Measurements from ENCODE around the gene SETMAR. TPM values are rescaled to one million over a fixed set of nuclear protein-coding genes. Genes with fewer than 3 reads are reported as not detected.

The SETMAR gene
- total and polyA plus RNA-seq, 2 of the 4 experiments (the other 2 are of a cell fraction): 12.7 to 18.1 TPM

GRCh38 chr3:4332991-4333390, 29.8 kb downstream of the SETMAR start:
- dilution Hi-C loops (cut with HindIII; ENCODE audit: low sequenced_read_pairs, unreplicated experiment) (no loop called here), in situ Hi-C loops (cut with MboI; ENCODE audit: low sequenced_read_pairs) (no loop called here), intact Hi-C loops (cut with micrococcal nuclease) (no loop called here)
- no peak overlapping the region for H4K8ac ChIP-seq (ENCODE audit: low read depth in 2 of 2, low read length in 2 of 2)
- H3K4ac ChIP-seq (ENCODE audit: low read depth, low read length): no peak overlapping the region
- no peak overlapping the region for H3K27ac ChIP-seq (ENCODE audit: insufficient read depth, low read length)
- no TSS peak for BruUV-seq (replicated peaks)
- H2AFZ ChIP-seq (replicated peaks; ENCODE audit: low read length, poor library complexity): no peak overlapping the region
- H3K9me3 ChIP-seq (ENCODE audit: control insufficient read depth, insufficient read depth, low read length): no peaks in the 10 kb centered on the region
- H3K36me3 ChIP-seq (ENCODE audit: control insufficient read depth, insufficient read depth, low read length): no peaks in the 10 kb centered on the region
- H4K91ac ChIP-seq (ENCODE audit: insufficient read depth, low read depth, low read length): no peak overlapping the region
- no peak overlapping the region for H3K56ac ChIP-seq (ENCODE audit: extremely low read depth, insufficient read depth, low read length)
- POLR2A ChIA-PET (ENCODE audit: unreplicated experiment): no interaction called here
- no peak overlapping the region for H2AK5ac ChIP-seq (ENCODE audit: low read depth, low read length)
- no peak overlapping the region for H2BK5ac ChIP-seq (ENCODE audit: low read depth, low read length, poor library complexity, severe bottlenecking)
- H3K27me3 ChIP-seq (ENCODE audit: control insufficient read depth, insufficient read depth, low read length): no peaks in the 10 kb centered on the region
- 83% methylated on average over 1 of the region's 3 CpGs; no CpG with 5 or more reads in 1 of the 2 experiments for whole genome bisulfite sequencing, 2 experiments (ENCODE audit: extremely low coverage in 2 of 2, insufficient read length in 1 of 2)
- H3K18ac ChIP-seq (ENCODE audit: low read depth, low read length): no peak overlapping the region
- CTCF ChIA-PET: interaction anchor here (1.4 to 1.7 kb wide), 2 partner anchors 18 to 301 kb away, joined by 4 to 10 read pairs; no protein-coding TSS in a partner anchor
- H3K4me1 ChIP-seq (ENCODE audit: control insufficient read depth, insufficient read depth, low read length): peaks cover 2% of the 10 kb centered on the region; the same call in 1 of the 2 replicates
- no peak overlapping the region for H3K14ac ChIP-seq (replicated peaks; ENCODE audit: low read depth, low read length)
- no peak overlapping the region for H3K23ac ChIP-seq (ENCODE audit: low read depth, low read length)
- no peaks in the 10 kb centered on the region for H4K20me1 ChIP-seq (ENCODE audit: insufficient read depth, low read length)
- no peaks in the 10 kb centered on the region for H3K79me1 ChIP-seq (ENCODE audit: low read depth in 1 of 2, low read length in 2 of 2)
- no peak overlapping the region for H2BK15ac ChIP-seq (ENCODE audit: low read depth, low read length)
- H3K4me2 ChIP-seq (ENCODE audit: low read depth, low read length): no peak overlapping the region
- H2BK20ac ChIP-seq (ENCODE audit: low read depth, low read length): no peak overlapping the region
- H3K9ac ChIP-seq (ENCODE audit: low read depth, low read length): no peak overlapping the region
- no peak overlapping the region for H2AK9ac ChIP-seq (replicated peaks; ENCODE audit: low read depth, low read length, poor library complexity)
- H3K4me3 ChIP-seq (ENCODE audit: insufficient read depth, low read depth, low read length): no peak overlapping the region
- TF ChIP-seq USF2 (IDR thresholded peaks at IDR 0.05; ENCODE audit: low read depth, low read length) (no peak), RAD21 (IDR thresholded peaks at IDR 0.05; ENCODE audit: low read length) (no peak), RCOR1 (IDR thresholded peaks at IDR 0.05; ENCODE audit: insufficient replicate concordance, low read length) (no peak), ELK1 (IDR thresholded peaks at IDR 0.05; ENCODE audit: borderline replicate concordance, low read depth, low read length) (no peak), FOS (IDR thresholded peaks at IDR 0.05; ENCODE audit: low read depth, low read length) (no peak), MXI1 (IDR thresholded peaks at IDR 0.05; ENCODE audit: borderline replicate concordance, low read depth, low read length) (no peak), MAFK (IDR thresholded peaks at IDR 0.05; ENCODE audit: low read depth, low read length) (no peak), POLR2A (IDR thresholded peaks at IDR 0.05; ENCODE audit: low read depth, low read length) (no peak), SMC3 (IDR thresholded peaks at IDR 0.05; ENCODE audit: low read depth, low read length) (no peak)
- TF ChIP-seq, protein P1, sequence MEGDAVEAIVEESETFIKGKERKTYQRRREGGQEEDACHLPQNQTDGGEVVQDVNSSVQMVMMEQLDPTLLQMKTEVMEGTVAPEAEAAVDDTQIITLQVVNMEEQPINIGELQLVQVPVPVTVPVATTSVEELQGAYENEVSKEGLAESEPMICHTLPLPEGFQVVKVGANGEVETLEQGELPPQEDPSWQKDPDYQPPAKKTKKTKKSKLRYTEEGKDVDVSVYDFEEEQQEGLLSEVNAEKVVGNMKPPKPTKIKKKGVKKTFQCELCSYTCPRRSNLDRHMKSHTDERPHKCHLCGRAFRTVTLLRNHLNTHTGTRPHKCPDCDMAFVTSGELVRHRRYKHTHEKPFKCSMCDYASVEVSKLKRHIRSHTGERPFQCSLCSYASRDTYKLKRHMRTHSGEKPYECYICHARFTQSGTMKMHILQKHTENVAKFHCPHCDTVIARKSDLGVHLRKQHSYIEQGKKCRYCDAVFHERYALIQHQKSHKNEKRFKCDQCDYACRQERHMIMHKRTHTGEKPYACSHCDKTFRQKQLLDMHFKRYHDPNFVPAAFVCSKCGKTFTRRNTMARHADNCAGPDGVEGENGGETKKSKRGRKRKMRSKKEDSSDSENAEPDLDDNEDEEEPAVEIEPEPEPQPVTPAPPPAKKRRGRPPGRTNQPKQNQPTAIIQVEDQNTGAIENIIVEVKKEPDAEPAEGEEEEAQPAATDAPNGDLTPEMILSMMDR (conservative IDR thresholded peaks at IDR 0.05; ENCODE audit: low read depth, low read length): no peak
- no peak overlapping the region for H4K5ac ChIP-seq (ENCODE audit: low read depth, low read length)
- H2BK120ac ChIP-seq (ENCODE audit: low read depth, low read length): no peak overlapping the region
- DNase-seq (no peak), ATAC-seq (ENCODE audit: low read depth) (no peak)
- H3K9me1 ChIP-seq (ENCODE audit: insufficient read depth, low read length): no peaks in the 10 kb centered on the region

Measured in IMR-90 (cell line).